ENCODE measurements around the gene BMPR2. TPM values are rescaled to one million over a fixed set of nuclear protein-coding genes. Genes with fewer than 3 reads are reported as not detected.

BMPR2 gene
- polyA plus RNA-seq, 3 donors, result 4.1 to 6.4 (median 4.8) TPM

DNA sequence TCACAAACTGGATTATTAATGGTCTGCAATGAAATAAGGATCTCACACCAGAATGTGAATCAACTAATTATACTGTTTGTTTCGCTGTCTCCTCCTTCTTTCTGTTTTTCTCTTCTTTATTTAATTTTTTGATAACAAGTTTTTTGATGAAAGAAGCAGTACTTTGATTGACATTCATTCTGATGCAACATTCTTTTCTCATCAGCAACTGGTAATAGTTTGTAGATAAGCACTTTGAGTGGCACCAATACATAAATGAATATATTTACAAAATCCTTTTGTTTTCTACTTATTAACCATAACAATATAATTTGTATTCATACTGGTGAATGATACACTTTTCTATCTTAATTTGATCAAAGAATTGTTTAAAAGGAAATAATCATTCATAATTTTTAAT is 143.3 kb downstream of the BMPR2 start:
- H3K4me1 Mint-ChIP-seq, result no peaks in the 10 kb centered on the region
- no peak overlapping the region for H2AFZ ChIP-seq (ENCODE audit: insufficient read depth, low read depth, low read length, poor library complexity, severe bottlenecking)

GRCh38 chr2:202521470-202521869 is 145.3 kb downstream of the BMPR2 start:
- Histone ChIP-seq H3K4me2 (replicated peaks; ENCODE audit: extremely low read depth, low read length, poor library complexity, severe bottlenecking) (no peak overlapping the region), H3K4me3 (replicated peaks in 1 of 3; ENCODE audit: low read depth in 2 of 3, low read length in 3 of 3) (no peak overlapping the region), H3K9me3 (replicated peaks in 1 of 2; ENCODE audit: control insufficient read depth in 1 of 2, insufficient read depth in 1 of 2, low read length in 2 of 2) (no peaks in the 10 kb centered on the region), H3K4me1 (ENCODE audit: control insufficient read depth in 1 of 2, insufficient read depth in 2 of 2, low read length in 2 of 2) (no peaks in the 10 kb centered on the region), H2AFZ (ENCODE audit: insufficient read depth, low read depth, low read length, poor library complexity, severe bottlenecking) (no peak overlapping the region), H3K79me2 (ENCODE audit: insufficient read depth, low read length) (no peaks in the 10 kb centered on the region), H4K20me1 (ENCODE audit: insufficient read depth, low read length) (no peaks in the 10 kb centered on the region), H3K9ac (ENCODE audit: insufficient read depth, low read length, poor library complexity, severe bottlenecking) (no peak overlapping the region), H3K27ac (ENCODE audit: low read depth in 1 of 2, low read length in 2 of 2) (no peak overlapping the region), H3K27me3 (ENCODE audit: control insufficient read depth in 2 of 2, insufficient read depth in 2 of 2, low read length in 2 of 2) (no peaks in the 10 kb centered on the region), H3K36me3 (replicated peaks in 1 of 2; ENCODE audit: control insufficient read depth in 1 of 2, insufficient read depth in 2 of 2, low read length in 2 of 2) (peaks cover 15 to 29% of the 10 kb centered on the region in 2 donors)
- H3K36me3 Mint-ChIP-seq, result peaks cover 32 to 52% of the 10 kb centered on the region in 2 donors
- intact Hi-C loops (cut with micrococcal nuclease), result no loop called here
- no peak overlapping the region for H3K27ac Mint-ChIP-seq
- no peak overlapping the region for H3K4me3 Mint-ChIP-seq
- TF ChIP-seq, protein P1, sequence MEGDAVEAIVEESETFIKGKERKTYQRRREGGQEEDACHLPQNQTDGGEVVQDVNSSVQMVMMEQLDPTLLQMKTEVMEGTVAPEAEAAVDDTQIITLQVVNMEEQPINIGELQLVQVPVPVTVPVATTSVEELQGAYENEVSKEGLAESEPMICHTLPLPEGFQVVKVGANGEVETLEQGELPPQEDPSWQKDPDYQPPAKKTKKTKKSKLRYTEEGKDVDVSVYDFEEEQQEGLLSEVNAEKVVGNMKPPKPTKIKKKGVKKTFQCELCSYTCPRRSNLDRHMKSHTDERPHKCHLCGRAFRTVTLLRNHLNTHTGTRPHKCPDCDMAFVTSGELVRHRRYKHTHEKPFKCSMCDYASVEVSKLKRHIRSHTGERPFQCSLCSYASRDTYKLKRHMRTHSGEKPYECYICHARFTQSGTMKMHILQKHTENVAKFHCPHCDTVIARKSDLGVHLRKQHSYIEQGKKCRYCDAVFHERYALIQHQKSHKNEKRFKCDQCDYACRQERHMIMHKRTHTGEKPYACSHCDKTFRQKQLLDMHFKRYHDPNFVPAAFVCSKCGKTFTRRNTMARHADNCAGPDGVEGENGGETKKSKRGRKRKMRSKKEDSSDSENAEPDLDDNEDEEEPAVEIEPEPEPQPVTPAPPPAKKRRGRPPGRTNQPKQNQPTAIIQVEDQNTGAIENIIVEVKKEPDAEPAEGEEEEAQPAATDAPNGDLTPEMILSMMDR (IDR thresholded peaks at IDR 0.05), result no peak
- peaks cover 0 to 6% (median 0%) of the 10 kb centered on the region in 7 donors for H3K9me3 Mint-ChIP-seq
- no peaks in the 10 kb centered on the region for H3K4me1 Mint-ChIP-seq
- H3K27me3 Mint-ChIP-seq (ENCODE audit: low read depth in 3 of 3), result no peaks in the 10 kb centered on the region
- no peak for DNase-seq

More for the DNA sequence above, 143.3 kb downstream of the BMPR2 start:
- DNase-seq, result no peak
- Mint-ChIP-seq H3K36me3 (peaks cover 41 to 63% of the 10 kb centered on the region in 2 donors), H3K4me3 (no peak overlapping the region), H3K27me3 (ENCODE audit: low read depth in 3 of 3) (no peaks in the 10 kb centered on the region), H3K9me3 (peaks cover 0 to 6% (median 0%) of the 10 kb centered on the region in 7 donors), H3K27ac (no peak overlapping the region)
- H3K4me1 ChIP-seq (ENCODE audit: control insufficient read depth in 1 of 2, insufficient read depth in 2 of 2, low read length in 2 of 2), result no peaks in the 10 kb centered on the region
- no peak overlapping the region for H3K27ac ChIP-seq (ENCODE audit: low read depth in 1 of 2, low read length in 2 of 2)
- no peaks in the 10 kb centered on the region for H4K20me1 ChIP-seq (ENCODE audit: insufficient read depth, low read length)
- no CpG with 5 or more reads among the region's 1 CpG for WGBS (ENCODE audit: insufficient coverage)
- intact Hi-C loops (cut with micrococcal nuclease), result no loop called here
- TF ChIP-seq, protein P1 (IDR thresholded peaks at IDR 0.05), result no peak
- H3K9me3 ChIP-seq (replicated peaks in 1 of 2; ENCODE audit: control insufficient read depth in 1 of 2, insufficient read depth in 1 of 2, low read length in 2 of 2), result no peaks in the 10 kb centered on the region
- no peak overlapping the region for H3K9ac ChIP-seq (ENCODE audit: insufficient read depth, low read length, poor library complexity, severe bottlenecking)
- no peak overlapping the region for H3K4me3 ChIP-seq (replicated peaks in 1 of 3; ENCODE audit: low read depth in 2 of 3, low read length in 3 of 3)
- peaks cover 24 to 34% of the 10 kb centered on the region in 2 donors for H3K36me3 ChIP-seq (replicated peaks in 1 of 2; ENCODE audit: control insufficient read depth in 1 of 2, insufficient read depth in 2 of 2, low read length in 2 of 2)
- H3K27me3 ChIP-seq (ENCODE audit: control insufficient read depth in 2 of 2, insufficient read depth in 2 of 2, low read length in 2 of 2), result no peaks in the 10 kb centered on the region
- H3K4me2 ChIP-seq (replicated peaks; ENCODE audit: extremely low read depth, low read length, poor library complexity, severe bottlenecking), result no peak overlapping the region
- H3K79me2 ChIP-seq (ENCODE audit: insufficient read depth, low read length), result no peaks in the 10 kb centered on the region

Measured in CD14-positive monocyte (primary cell).